Spleen (tissue), 11 donors: ENCODE data around the gene GRPR. TPM values are rescaled to one million over a fixed set of nuclear protein-coding genes. Genes with fewer than 3 reads are reported as not detected.
"Not testable (repeated sequence)": the region's sequence is repeated elsewhere in the genome, so short reads cannot be mapped to it uniquely, and the experiment has no call there.

Experiments
- DNase-seq: peaks from one replicate; pipeline ENCODE4 v3.0.0-alpha.2; 2020
- H3K27ac ChIP-seq, 8 donors: fragments of 200-600 bp; sonication (generic) in 7 of 8; 1 replicate in 4 of 8; 2 replicates in 4 of 8; pipeline versions ENCODE4 v1.5.0 to v1.8.0; 2016 to 2021; ENCODE audit warnings: inconsistent platforms in 4 of 8, mild to moderate bottlenecking in 4 of 8, moderate library complexity in 1 of 8
- H3K27me3 ChIP-seq, 7 donors: fragments of 200-600 bp; sonication (generic) in 6 of 7; replicated peaks in 1 of 7; 1 replicate in 4 of 7; 2 replicates in 3 of 7; pipeline versions ENCODE4 v1.5.0 to v1.8.0; 2016 to 2021; ENCODE audit warnings: inconsistent platforms in 3 of 7, mild to moderate bottlenecking in 1 of 7
- H3K36me3 ChIP-seq, 6 donors: fragments of 200-600 bp; sonication (generic) in 5 of 6; 1 replicate in 4 of 6; 2 replicates in 2 of 6; pipeline versions ENCODE4 v1.5.0 to v1.8.0; 2016 to 2021; ENCODE audit warnings: inconsistent platforms in 2 of 6
- H3K4me1 ChIP-seq, 6 donors: fragments of 200-600 bp; sonication (generic) in 5 of 6; 1 replicate in 3 of 6; 2 replicates in 3 of 6; pipeline versions ENCODE4 v1.5.0 to v1.8.0; 2016 to 2021; ENCODE audit warnings: inconsistent platforms in 3 of 6
- H3K4me3 ChIP-seq, 8 donors: fragments of 200-600 bp; sonication (generic) in 7 of 8; 1 replicate in 4 of 8; 2 replicates in 4 of 8; pipeline versions ENCODE4 v1.5.0 to v1.8.0; 2016 to 2021; ENCODE audit warnings: inconsistent platforms in 4 of 8, mild to moderate bottlenecking in 4 of 8, moderate library complexity in 2 of 8
- H3K9me3 ChIP-seq, 8 donors: fragments of 200-600 bp; sonication (generic) in 7 of 8; 1 replicate in 4 of 8; 2 replicates in 4 of 8; pipeline versions ENCODE4 v1.5.0 to v1.8.0; 2016 to 2021; ENCODE audit warnings: inconsistent platforms in 4 of 8
- CTCF ChIP-seq, 11 experiments: fragments of 200-600 bp in 7 of 11; fragments of 450-650 bp in 4 of 11; sonication (generic) in 4 of 11; IDR thresholded peaks in 8 of 11; conservative IDR thresholded peaks in 3 of 11; 1 replicate in 7 of 11; 2 replicates in 4 of 11; pipeline versions ENCODE4 v1.4.0 to v1.8.0; 2016 to 2021; ENCODE audit warnings: antibody characterized with exemption in 11 of 11, inconsistent platforms in 4 of 11, mild to moderate bottlenecking in 1 of 11
- POLR2A ChIP-seq, 3 donors: fragments of 450-650 bp; IDR thresholded peaks; one replicate each; pipeline ENCODE4 v1.5.1; 2017; ENCODE audit warnings: antibody characterized with exemption in 3 of 3, mild to moderate bottlenecking in 1 of 3
- POLR2AphosphoS5 ChIP-seq, 3 donors: sonication (generic); formaldehyde crosslinking; IDR thresholded peaks; one replicate each; pipeline ENCODE4 v1.5.1; 2017; ENCODE audit warnings: antibody characterized with exemption in 3 of 3
- WGBS, 5 donors: extraction: QIAGEN DNeasy Blood & Tissue Kit in 3 of 5; methylation state at CpG; one replicate each; pipeline versions ENCODE4 v1.1.5 to v1.1.7; 2013 to 2018; 5-methylcytosine and 5-hydroxymethylcytosine counted together
- intact Hi-C: fragments of 100-400 bp; cut with DNase I; formaldehyde crosslinking; loops from one replicate; pipeline ENCODE4 v1.15.0; 2023; ENCODE audit warnings: low total_unique reads
- polyA plus RNA-seq, 3 donors: library from polyadenylated mRNA; stranded (reverse); fragments of 200-250 nt; gene quantifications; one replicate each; pipeline ENCODE4 v1.2.1, GENCODE V29; 2013
- total RNA-seq, 7 donors: library from RNA; depleted of rRNA in 3 of 7; stranded (reverse); fragments of >200 nt in 3 of 7; fragmentation: NEBNext Ultra II Directional in 4 of 7; extraction: Animal tissue kit (Norgen Biotek cat#: 25700) in 4 of 7; gene quantifications; one replicate each; pipeline versions ENCODE4 v1.1.0 to v1.2.1, GENCODE V29; 2016 to 2021
- donor health status: healthy with polysubstance abuse.
- donor health status: DM: no; HTN: no; CAD: no; lungs with moderate emphysema.
- donor health status: DM: no; HTN: no; CAD: no.
- donor health status: Bipolar disorder and iron deficiency.
- donor health status: healthy.
- donor health status: DM: no; HTN: no; CAD: no.
- donor health status: DM: yes; HTN: yes; CAD: no.

Gene GRPR
- total and polyA plus RNA-seq, 10 donors = 0.06 to 0.47 (median 0.23) TPM; not detected in 6

- no peak overlapping the region for H3K27ac ChIP-seq
- TF ChIP-seq POLR2A (IDR thresholded peaks at IDR 0.05) (no peak), CTCF (IDR thresholded peaks at IDR 0.05 in 8 of 11, conservative IDR thresholded peaks at IDR 0.05 in 3 of 11) (no peak), POLR2AphosphoS5 (IDR thresholded peaks at IDR 0.05) (no peak)
- DNase-seq = no peak
- no peaks in the 10 kb centered on the region for H3K36me3 ChIP-seq
- peaks cover 0 to 11% (median 0%) of the 10 kb centered on the region in 7 donors for H3K27me3 ChIP-seq
- no peak overlapping the region for H3K4me3 ChIP-seq
- no peaks in the 10 kb centered on the region for H3K4me1 ChIP-seq
- intact Hi-C loops = no loop called here
- H3K9me3 ChIP-seq = peaks cover 0 to 4% (median 0%) of the 10 kb centered on the region in 8 donors
Observed at GRCh38 chrX:16143968-16144367, 20.6 kb downstream of the GRPR start.

- Histone ChIP-seq H3K4me3 (no peak overlapping the region), H3K36me3 (no peaks in the 10 kb centered on the region), H3K27me3 (peaks cover 0 to 11% (median 0%) of the 10 kb centered on the region in 7 donors), H3K27ac (no peak overlapping the region), H3K4me1 (no peaks in the 10 kb centered on the region), H3K9me3 (peaks cover 0 to 4% (median 0%) of the 10 kb centered on the region in 8 donors)
- intact Hi-C loops = no loop called here
- no peak for DNase-seq
- no peak for TF ChIP-seq POLR2AphosphoS5 (IDR thresholded peaks at IDR 0.05)
- no peak for TF ChIP-seq POLR2A (IDR thresholded peaks at IDR 0.05)
- no peak for TF ChIP-seq CTCF (IDR thresholded peaks at IDR 0.05 in 8 of 11, conservative IDR thresholded peaks at IDR 0.05 in 3 of 11)
- WGBS, 5 donors = 53 to 71% (median 61%) methylated on average over 2 of the region's 2 CpGs
Observed at GRCh38 chrX:16144420-16144819, 21.1 kb downstream of the GRPR start.

- H3K27ac ChIP-seq, DNase-seq, H3K4me1 ChIP-seq, H3K36me3 ChIP-seq, H3K4me3 ChIP-seq, H3K9me3 ChIP-seq, intact Hi-C loops: not testable (repeated sequence)
- WGBS, 5 donors = 58 to 76% (median 73%) methylated on average over 1 of the region's 1 CpG
- H3K27me3 ChIP-seq = peaks cover 0 to 11% (median 0%) of the 10 kb centered on the region in 7 donors
Observed at GRCh38 chrX:16145093-16145492, 21.7 kb downstream of the GRPR start.

- intact Hi-C loops = no loop called here
- TF ChIP-seq POLR2AphosphoS5 (IDR thresholded peaks at IDR 0.05) (no peak), POLR2A (IDR thresholded peaks at IDR 0.05) (no peak), CTCF (IDR thresholded peaks at IDR 0.05 in 8 of 11, conservative IDR thresholded peaks at IDR 0.05 in 3 of 11) (no peak)
- no peak overlapping the region for H3K27ac ChIP-seq
Observed at GRCh38 chrX:16145656-16146055, 22.3 kb downstream of the GRPR start.

GRCh38 chrX:16148896-16149295, 25.5 kb downstream of the GRPR start:
- no peak for TF ChIP-seq CTCF (IDR thresholded peaks at IDR 0.05 in 8 of 11, conservative IDR thresholded peaks at IDR 0.05 in 3 of 11)
- no peaks in the 10 kb centered on the region for H3K4me1 ChIP-seq
- peaks cover 0 to 4% (median 0%) of the 10 kb centered on the region in 8 donors for H3K9me3 ChIP-seq
- DNase-seq = no peak
- H3K27ac ChIP-seq = no peak overlapping the region
- H3K4me3 ChIP-seq = no peak overlapping the region
- no peaks in the 10 kb centered on the region for H3K27me3 ChIP-seq
- 46 to 87% (median 72%) methylated on average over 3 of the region's 3 CpGs for WGBS, 5 donors
- intact Hi-C loops = no loop called here
- no peaks in the 10 kb centered on the region for H3K36me3 ChIP-seq

More at GRCh38 chrX:16145656-16146055, 22.3 kb downstream of the GRPR start:
- Histone ChIP-seq H3K27me3 (peaks cover 0 to 8% (median 0%) of the 10 kb centered on the region in 7 donors), H3K4me3 (no peak overlapping the region), H3K9me3 (peaks cover 0 to 4% (median 0%) of the 10 kb centered on the region in 8 donors), H3K36me3 (no peaks in the 10 kb centered on the region), H3K4me1 (no peaks in the 10 kb centered on the region)
- DNase-seq = no peak
